Measurements from ENCODE around the gene LIMA1.

The LIMA1 gene

DNA sequence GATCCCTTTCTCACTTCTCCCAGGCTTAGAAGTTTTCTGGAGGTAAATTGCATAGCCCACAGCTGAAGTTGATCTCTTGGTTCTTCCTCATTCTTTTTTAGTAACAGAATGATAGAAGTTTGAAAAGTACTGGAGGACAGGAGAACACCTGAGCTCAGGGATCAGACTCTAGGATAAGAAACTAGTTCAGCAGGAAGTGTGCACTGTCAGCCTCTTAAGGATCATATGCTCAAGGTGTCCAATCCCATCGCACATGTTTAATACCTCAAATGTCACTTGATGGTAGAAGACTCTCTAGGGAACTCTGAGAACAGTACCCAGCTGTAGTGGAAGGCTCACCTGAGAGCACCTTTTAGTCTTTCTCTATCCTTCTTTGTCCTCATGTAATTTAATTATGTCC is 14.7 kb upstream of the LIMA1 start:
- H3K9me2 ChIP-seq (replicated peaks; ENCODE audit: insufficient read depth, low read length): no peaks in the 10 kb centered on the region
- no peak overlapping the region for H3K4me2 ChIP-seq (ENCODE audit: low read depth, low read length)

DNA sequence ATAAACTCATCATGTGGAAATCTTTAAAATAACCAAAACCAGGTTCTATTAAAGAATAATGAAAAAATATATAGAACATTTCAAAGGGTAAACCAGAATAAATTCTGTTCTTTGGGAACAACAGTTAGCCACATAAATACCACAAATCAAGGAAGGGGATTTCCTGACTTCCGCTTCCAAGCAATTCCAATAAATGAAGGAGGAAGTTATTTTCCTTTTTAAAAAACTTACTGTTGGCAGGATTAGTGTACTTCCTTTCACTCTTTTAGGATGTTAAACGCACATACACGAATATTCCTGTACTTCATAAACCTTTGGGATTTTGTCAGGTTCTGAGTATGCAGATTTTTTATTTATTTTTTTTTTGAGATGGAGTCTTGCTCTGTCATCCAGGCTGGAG is 13.7 kb upstream of the LIMA1 start:
- Histone ChIP-seq H3K4me1 (ENCODE audit: low read length) (no peaks in the 10 kb centered on the region), H3K27me3 (replicated peaks; ENCODE audit: insufficient read depth, low read length) (no peaks in the 10 kb centered on the region), H3K4me2 (ENCODE audit: low read depth, low read length) (no peak overlapping the region), H3K79me2 (ENCODE audit: low read length) (no peaks in the 10 kb centered on the region), H3K9me2 (replicated peaks; ENCODE audit: insufficient read depth, low read length) (no peaks in the 10 kb centered on the region), H3F3A (ENCODE audit: insufficient read depth, low read length) (no peaks in the 10 kb centered on the region), H3K9me3 (replicated peaks; ENCODE audit: insufficient read depth, low read length) (no peaks in the 10 kb centered on the region), H3K9ac (ENCODE audit: low read length) (no peak overlapping the region), H3K27ac (ENCODE audit: low read length) (no peak overlapping the region), H2AFZ (ENCODE audit: low read length) (no peak overlapping the region), H3K36me3 (replicated peaks; ENCODE audit: insufficient read depth, low read length) (no peaks in the 10 kb centered on the region), H4K20me1 (ENCODE audit: insufficient read depth, low read length) (no peaks in the 10 kb centered on the region), H3K4me3 (ENCODE audit: low read length) (no peak overlapping the region)
- TF ChIP-seq EZH2phosphoT487 (IDR thresholded peaks at IDR 0.05; ENCODE audit: low read length) (no peak), CTCF (IDR thresholded peaks at IDR 0.05; ENCODE audit: low read length) (no peak), EZH2 (optimal IDR thresholded peaks at IDR 0.05; ENCODE audit: low read depth, low read length) (no peak)
- DNase-seq: no peak

More for the DNA sequence above, 14.7 kb upstream of the LIMA1 start:
- H3K79me2 ChIP-seq (ENCODE audit: low read length): no peaks in the 10 kb centered on the region
- no peaks in the 10 kb centered on the region for H4K20me1 ChIP-seq (ENCODE audit: insufficient read depth, low read length)
- H3K9me3 ChIP-seq (replicated peaks; ENCODE audit: insufficient read depth, low read length): no peaks in the 10 kb centered on the region
- no peaks in the 10 kb centered on the region for H3F3A ChIP-seq (ENCODE audit: insufficient read depth, low read length)
- no peak overlapping the region for H3K27ac ChIP-seq (ENCODE audit: low read length)
- TF ChIP-seq EZH2 (optimal IDR thresholded peaks at IDR 0.05; ENCODE audit: low read depth, low read length) (no peak), CTCF (IDR thresholded peaks at IDR 0.05; ENCODE audit: low read length) (no peak), EZH2phosphoT487 (IDR thresholded peaks at IDR 0.05; ENCODE audit: low read length) (no peak)
- no peak overlapping the region for H3K4me3 ChIP-seq (ENCODE audit: low read length)
- no peak for DNase-seq
- no peaks in the 10 kb centered on the region for H3K36me3 ChIP-seq (replicated peaks; ENCODE audit: insufficient read depth, low read length)
- no peaks in the 10 kb centered on the region for H3K27me3 ChIP-seq (replicated peaks; ENCODE audit: insufficient read depth, low read length)
- no peak overlapping the region for H3K9ac ChIP-seq (ENCODE audit: low read length)
- no peak overlapping the region for H2AFZ ChIP-seq (ENCODE audit: low read length)
- H3K4me1 ChIP-seq (ENCODE audit: low read length): no peaks in the 10 kb centered on the region

GRCh38 chr12:50296554-50296953 is 13.2 kb upstream of the LIMA1 start:
- no peaks in the 10 kb centered on the region for H4K20me1 ChIP-seq (ENCODE audit: insufficient read depth, low read length)
- no peak overlapping the region for H2AFZ ChIP-seq (ENCODE audit: low read length)
- no peaks in the 10 kb centered on the region for H3K27me3 ChIP-seq (replicated peaks; ENCODE audit: insufficient read depth, low read length)
- H3K79me2 ChIP-seq (ENCODE audit: low read length): no peaks in the 10 kb centered on the region
- no peak overlapping the region for H3K4me2 ChIP-seq (ENCODE audit: low read depth, low read length)
- no peak overlapping the region for H3K27ac ChIP-seq (ENCODE audit: low read length)
- H3K36me3 ChIP-seq (replicated peaks; ENCODE audit: insufficient read depth, low read length): no peaks in the 10 kb centered on the region
- no peak for DNase-seq
- H3K4me3 ChIP-seq (ENCODE audit: low read length): no peak overlapping the region
- TF ChIP-seq EZH2 (optimal IDR thresholded peaks at IDR 0.05; ENCODE audit: low read depth, low read length): no peak
- TF ChIP-seq EZH2phosphoT487 (IDR thresholded peaks at IDR 0.05; ENCODE audit: low read length): no peak
- no peak for TF ChIP-seq CTCF (IDR thresholded peaks at IDR 0.05; ENCODE audit: low read length)
- H3K4me1 ChIP-seq (ENCODE audit: low read length): no peaks in the 10 kb centered on the region
- H3F3A ChIP-seq (ENCODE audit: insufficient read depth, low read length): no peaks in the 10 kb centered on the region
- H3K9me3 ChIP-seq (replicated peaks; ENCODE audit: insufficient read depth, low read length): no peaks in the 10 kb centered on the region
- H3K9me2 ChIP-seq (replicated peaks; ENCODE audit: insufficient read depth, low read length): no peaks in the 10 kb centered on the region
- H3K9ac ChIP-seq (ENCODE audit: low read length): no peak overlapping the region

Measured in MM.1S (cell line).